AG09319 (cell line): ENCODE data around the gene SCIN.
"Not testable (repeated sequence)": the region's sequence is repeated elsewhere in the genome, so short reads cannot be mapped to it uniquely, and the experiment has no call there.

Experiments
- DNase-seq: peaks from one replicate; pipeline ENCODE4 v3.0.0-alpha.2; 2010; ENCODE audit warnings: low read depth; ENCODE audit errors: extremely low read depth
- TF ChIP-seq, protein P1 (sequence below): IDR thresholded peaks from 2 replicates; pipeline ENCODE4 v1.5.1; 2011; ENCODE audit warnings: low read depth, mild to moderate bottlenecking, inconsistent platforms, low read length, moderate library complexity

Gene SCIN

DNA sequence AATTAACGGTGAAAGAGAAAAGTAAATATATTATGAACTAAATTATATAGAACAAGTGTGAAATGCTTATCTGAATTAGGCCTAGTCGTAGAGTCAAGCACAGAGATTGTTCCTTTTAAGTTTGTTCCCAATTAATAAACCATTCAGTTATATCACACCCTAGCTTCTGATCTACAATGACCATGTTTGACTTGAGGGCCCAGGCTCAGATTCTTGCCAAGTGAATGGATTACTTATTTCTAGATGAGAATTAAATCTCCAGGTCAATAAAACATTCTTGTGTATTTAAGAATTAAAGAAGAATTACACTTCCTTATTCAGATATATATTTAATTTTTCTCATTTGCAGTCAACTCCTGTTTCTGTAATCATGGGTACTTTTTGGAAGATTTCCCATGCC is 79.6 kb downstream of the SCIN start:
- DNase-seq: no peak
- TF ChIP-seq, protein P1, sequence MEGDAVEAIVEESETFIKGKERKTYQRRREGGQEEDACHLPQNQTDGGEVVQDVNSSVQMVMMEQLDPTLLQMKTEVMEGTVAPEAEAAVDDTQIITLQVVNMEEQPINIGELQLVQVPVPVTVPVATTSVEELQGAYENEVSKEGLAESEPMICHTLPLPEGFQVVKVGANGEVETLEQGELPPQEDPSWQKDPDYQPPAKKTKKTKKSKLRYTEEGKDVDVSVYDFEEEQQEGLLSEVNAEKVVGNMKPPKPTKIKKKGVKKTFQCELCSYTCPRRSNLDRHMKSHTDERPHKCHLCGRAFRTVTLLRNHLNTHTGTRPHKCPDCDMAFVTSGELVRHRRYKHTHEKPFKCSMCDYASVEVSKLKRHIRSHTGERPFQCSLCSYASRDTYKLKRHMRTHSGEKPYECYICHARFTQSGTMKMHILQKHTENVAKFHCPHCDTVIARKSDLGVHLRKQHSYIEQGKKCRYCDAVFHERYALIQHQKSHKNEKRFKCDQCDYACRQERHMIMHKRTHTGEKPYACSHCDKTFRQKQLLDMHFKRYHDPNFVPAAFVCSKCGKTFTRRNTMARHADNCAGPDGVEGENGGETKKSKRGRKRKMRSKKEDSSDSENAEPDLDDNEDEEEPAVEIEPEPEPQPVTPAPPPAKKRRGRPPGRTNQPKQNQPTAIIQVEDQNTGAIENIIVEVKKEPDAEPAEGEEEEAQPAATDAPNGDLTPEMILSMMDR: no peak

DNA sequence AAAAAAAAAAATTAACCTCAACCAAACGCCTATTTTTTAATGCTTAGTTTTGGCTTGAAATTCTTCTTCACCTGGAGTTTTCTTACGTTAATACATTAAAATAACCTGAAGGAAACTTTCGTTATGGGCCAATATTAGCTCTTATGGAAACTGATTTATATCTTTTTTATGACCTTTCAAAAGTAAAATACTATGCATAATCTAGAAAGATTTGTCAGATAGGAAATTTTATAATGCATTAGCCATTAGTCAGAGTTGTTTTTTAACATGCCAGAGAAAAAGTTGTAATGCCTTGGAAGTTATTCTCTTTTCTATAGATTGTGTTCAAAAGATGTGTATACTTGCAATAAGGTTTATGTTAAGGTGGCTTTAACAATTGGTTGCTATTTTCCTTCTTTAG is 82.6 kb downstream of the SCIN start:
- TF ChIP-seq, protein P1: no peak
- no peak for DNase-seq

- TF ChIP-seq, protein P1: no peak
Observed at GRCh38 chr7:12653518-12653917, 83.0 kb downstream of the SCIN start.

DNA sequence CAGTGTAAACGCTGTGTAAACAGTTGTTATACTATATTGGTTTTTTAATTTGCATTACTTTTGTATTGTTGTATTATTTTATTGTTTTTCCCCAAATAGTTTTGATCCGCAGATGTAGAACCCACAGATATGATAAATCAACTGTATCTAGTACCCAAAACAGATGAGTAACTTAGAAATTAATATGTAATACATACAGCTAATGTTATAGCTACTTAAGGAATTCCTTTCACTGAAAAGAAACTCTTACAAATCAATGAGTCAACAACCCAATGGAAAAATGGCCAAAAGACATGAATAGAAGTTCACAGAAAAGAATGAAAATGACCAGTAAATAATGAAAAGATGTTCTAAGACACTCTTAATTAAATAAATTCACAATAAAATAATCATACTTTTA is 84.6 kb downstream of the SCIN start:
- no peak for DNase-seq
- TF ChIP-seq, protein P1: no peak

More at GRCh38 chr7:12653518-12653917, 83.0 kb downstream of the SCIN start:
- DNase-seq: no peak

GRCh38 chr7:12660423-12660822 is 89.9 kb downstream of the SCIN start:
- DNase-seq: not testable (repeated sequence)

GRCh38 chr7:12660986-12661385 is 90.5 kb downstream of the SCIN start:
- not testable (repeated sequence) for DNase-seq

- TF ChIP-seq, protein P1: no peak
- DNase-seq: no peak
Observed at GRCh38 chr7:12661581-12661980, 91.1 kb downstream of the SCIN start.

- DNase-seq: peak; percentile 64
- TF ChIP-seq, protein P1: no peak
Observed at GRCh38 chr7:12670000-12670729, 99.6 kb downstream of the SCIN start.
